ENCODE measurements around the gene RNASE4.

GRCh38 chr14:20696764-20697163, 12.4 kb downstream of the RNASE4 start:
- no peak for TF ChIP-seq POLR2A (IDR thresholded peaks at IDR 0.05; ENCODE audit: low read depth, low read length)
- TF ChIP-seq ZSCAN29 (IDR thresholded peaks at IDR 0.05): no peak
- no peak for TF ChIP-seq CTCF (IDR thresholded peaks at IDR 0.05 in 2 of 3, conservative IDR thresholded peaks at IDR 0.05 in 1 of 3; ENCODE audit: control insufficient read depth in 2 of 3, extremely low read depth in 1 of 3, insufficient read depth in 1 of 3, low read depth in 3 of 3, low read length in 3 of 3)

Data from GM12878 (cell line).